Measurements from ENCODE around the gene FBXL13. TPM values are rescaled to one million over a fixed set of nuclear protein-coding genes. Genes with fewer than 3 reads are reported as not detected.
"Not testable (repeated sequence)": the region's sequence is repeated elsewhere in the genome, so short reads cannot be mapped to it uniquely, and the experiment has no call there.

FBXL13 gene
- total RNA-seq, 2 experiments from 2014 or later = 1.6 to 2.0 TPM

DNA sequence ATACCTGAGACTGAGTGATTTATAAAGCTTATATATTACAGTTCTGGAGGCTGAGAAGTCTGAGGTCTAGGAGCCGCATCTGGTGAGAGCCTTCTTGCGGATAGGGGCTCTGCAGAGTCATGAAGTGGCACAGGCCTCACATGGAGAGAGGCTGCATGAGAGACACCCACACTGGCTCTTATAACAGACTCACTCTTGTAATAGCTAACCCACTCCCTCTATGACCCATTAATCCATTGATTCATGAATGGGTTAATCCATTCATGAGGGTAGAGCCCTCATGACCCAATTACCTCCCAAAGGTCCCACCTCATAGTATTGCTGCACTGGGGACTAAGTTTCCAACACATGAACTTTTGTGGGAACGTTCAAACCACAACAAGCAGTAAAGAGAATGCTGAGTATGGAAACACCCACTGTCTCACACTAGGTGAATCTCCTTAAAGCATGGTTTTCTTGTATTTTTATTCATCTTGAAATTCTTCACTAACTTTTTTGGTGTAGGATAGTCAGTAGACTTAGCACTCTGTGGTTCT is 304.9 kb downstream of the FBXL13 start:
- DNase-seq (ENCODE audit: low spot score); intact Hi-C loops (cut with micrococcal nuclease; ENCODE audit: unreplicated experiment); H3K9me2 ChIP-seq (ENCODE audit: insufficient read depth, low read length); H2AFZ ChIP-seq (ENCODE audit: low read length); H3K9me3 ChIP-seq (ENCODE audit: low read length); BruUV-seq (replicated peaks); H3K4me1 ChIP-seq (ENCODE audit: insufficient read depth, low read length, poor library complexity, severe bottlenecking); H3K4me2 ChIP-seq (ENCODE audit: low read length); CTCF ChIA-PET (ENCODE audit: unreplicated experiment); H3K4me3 ChIP-seq (ENCODE audit: low read depth, low read length, poor library complexity, severe bottlenecking); H3K27ac ChIP-seq (ENCODE audit: low read depth, low read length, poor library complexity, severe bottlenecking); H3K79me2 ChIP-seq (ENCODE audit: insufficient read depth, low read depth, low read length); H3K36me3 ChIP-seq (ENCODE audit: insufficient read depth, low read length); POLR2A ChIA-PET; H4K20me1 ChIP-seq (ENCODE audit: insufficient read depth, low read length): not testable (repeated sequence)

DNA sequence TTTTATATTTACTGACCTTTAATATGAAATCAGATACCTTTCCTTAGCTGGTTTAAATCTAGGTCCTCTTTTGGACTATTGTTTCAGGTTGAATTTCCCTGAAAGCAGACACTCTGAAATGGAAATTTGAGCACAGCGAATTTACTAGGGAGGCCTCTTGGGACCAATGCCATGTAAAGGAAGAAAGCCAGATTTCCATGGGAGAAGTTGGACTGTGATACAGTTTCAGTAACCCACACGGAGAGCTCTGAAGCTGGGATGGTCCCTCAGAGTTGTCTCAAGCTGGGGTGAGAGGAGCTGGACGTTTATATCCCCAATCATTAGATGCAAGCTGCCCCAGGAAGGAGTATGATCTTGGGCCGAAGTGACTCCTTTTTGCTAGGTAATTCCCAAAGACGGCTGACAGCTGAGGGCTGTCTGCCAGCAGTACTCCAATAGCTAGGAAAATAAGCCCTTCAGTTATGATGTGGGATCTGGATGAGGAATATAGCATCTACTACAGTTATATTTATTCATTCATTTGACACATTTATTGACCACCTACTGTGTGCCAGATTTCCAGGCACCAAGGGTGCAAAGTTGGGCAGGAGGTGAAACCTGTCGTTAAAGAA is 311.2 kb downstream of the FBXL13 start:
- CTCF ChIA-PET (ENCODE audit: unreplicated experiment); BruUV-seq (replicated peaks); H3K79me2 ChIP-seq (ENCODE audit: insufficient read depth, low read depth, low read length); H2AFZ ChIP-seq (ENCODE audit: low read length); H3K9me2 ChIP-seq (ENCODE audit: insufficient read depth, low read length); H3K27ac ChIP-seq (ENCODE audit: low read depth, low read length, poor library complexity, severe bottlenecking); POLR2A ChIA-PET; H4K20me1 ChIP-seq (ENCODE audit: insufficient read depth, low read length); H3K4me2 ChIP-seq (ENCODE audit: low read length); H3K4me1 ChIP-seq (ENCODE audit: insufficient read depth, low read length, poor library complexity, severe bottlenecking); DNase-seq (ENCODE audit: low spot score); H3K36me3 ChIP-seq (ENCODE audit: insufficient read depth, low read length); H3K9me3 ChIP-seq (ENCODE audit: low read length); H3K4me3 ChIP-seq (ENCODE audit: low read depth, low read length, poor library complexity, severe bottlenecking): not testable (repeated sequence)
- intact Hi-C loops (cut with micrococcal nuclease; ENCODE audit: unreplicated experiment) = loop anchor here (5.0 kb wide), 1 partner anchor 299 kb away; no protein-coding TSS in a partner anchor

Small RNAs within 50 kb of the gene (small RNA-seq; reads per million reads assigned to genes)
- gene RNU6-1136P = not detected

Other genes starting within 250 kb of the FBXL13 start
- gene LRRC17, start 161.8 kb downstream of the FBXL13 start, total RNA-seq (2014; rRNA removed; shearing (Covaris generic)) = not detected in 2 replicates
- not detected in 2 replicates for gene LRRC17, start 161.8 kb downstream of the FBXL13 start, total RNA-seq (2022)
- gene ARMC10, start 344 bp upstream of the FBXL13 start, total RNA-seq (2014; rRNA removed; shearing (Covaris generic)) = 20.9 and 24.3 TPM in 2 replicates
- gene ARMC10, start 344 bp upstream of the FBXL13 start, total RNA-seq (2022) = 33.4 and 36.3 TPM in 2 replicates
- gene NAPEPLD, start 74.3 kb upstream of the FBXL13 start, total RNA-seq (2014; rRNA removed; shearing (Covaris generic)) = 8.5 and 13.5 TPM in 2 replicates
- gene NAPEPLD, start 74.3 kb upstream of the FBXL13 start, total RNA-seq (2022) = 15.4 and 15.9 TPM in 2 replicates
- gene PMPCB, start 222.6 kb upstream of the FBXL13 start, total RNA-seq (2014; rRNA removed; shearing (Covaris generic)) = 48.5 and 57.5 TPM in 2 replicates
- gene PMPCB, start 222.6 kb upstream of the FBXL13 start, total RNA-seq (2022) = 94.1 and 95.9 TPM in 2 replicates

All from OCI-LY7 (cell line).